Tongue (tissue), 3 donors: Measurements from ENCODE around the gene ACTL6A. TPM values are rescaled to one million over a fixed set of nuclear protein-coding genes. Genes with fewer than 3 reads are reported as not detected.

Experiments used
- DNase-seq: peaks from one replicate; pipeline ENCODE4 v3.0.0-alpha.2; 2015
- small RNA-seq: library from RNA; depleted of rRNA; stranded (forward); fragments of <200 nt; gene quantifications from one replicate; pipeline ENCODE3, GENCODE V24; 2014; ENCODE audit warnings: low replicate concordance
- total RNA-seq: library from RNA; depleted of rRNA; stranded (reverse); fragments of >200 nt; gene quantifications from one replicate; pipeline ENCODE4 v1.2.3, GENCODE V29; 2014

ACTL6A gene
- total RNA-seq, 1 donor from 2014 or later = 41.9 TPM

DNA sequence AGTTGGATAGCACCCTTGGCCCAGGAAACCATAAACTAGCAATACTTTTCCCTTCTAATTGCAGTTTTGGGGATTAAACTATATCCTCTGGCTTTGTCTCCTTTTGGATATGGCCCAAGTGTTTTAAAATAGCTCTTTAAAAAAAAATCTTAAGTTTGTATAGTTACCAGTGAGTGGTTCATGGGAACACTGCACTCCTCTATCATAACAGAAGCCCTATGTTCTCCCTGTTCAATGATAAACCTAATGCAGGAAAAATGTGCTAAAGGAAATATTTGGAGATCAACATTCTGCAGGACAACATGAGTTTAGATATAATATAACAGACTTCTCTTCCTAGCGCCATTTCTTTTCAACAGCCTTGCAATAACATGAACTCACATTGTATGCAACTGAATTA, 28.6 kb downstream of the ACTL6A start:
- no peak for DNase-seq

DNA sequence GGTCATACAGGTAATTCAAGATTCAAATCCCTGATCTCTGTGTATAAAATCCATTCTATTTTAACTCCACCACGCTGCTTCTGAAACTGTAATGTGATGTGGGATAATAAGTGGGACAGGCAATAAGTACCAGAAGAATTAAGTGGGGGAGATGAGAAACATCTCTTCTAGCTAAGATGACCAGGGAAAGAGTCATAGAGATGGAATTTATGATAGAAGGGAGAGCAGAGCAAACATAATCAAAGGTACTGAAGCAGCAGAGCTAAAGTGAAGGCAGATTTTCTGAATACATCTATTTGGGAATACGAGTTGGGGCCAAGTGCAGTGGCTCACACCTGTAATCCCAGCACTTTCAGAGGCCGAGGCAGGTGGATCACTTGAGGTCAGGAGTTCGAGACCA, 36.8 kb downstream of the ACTL6A start:
- DNase-seq = no peak

DNA sequence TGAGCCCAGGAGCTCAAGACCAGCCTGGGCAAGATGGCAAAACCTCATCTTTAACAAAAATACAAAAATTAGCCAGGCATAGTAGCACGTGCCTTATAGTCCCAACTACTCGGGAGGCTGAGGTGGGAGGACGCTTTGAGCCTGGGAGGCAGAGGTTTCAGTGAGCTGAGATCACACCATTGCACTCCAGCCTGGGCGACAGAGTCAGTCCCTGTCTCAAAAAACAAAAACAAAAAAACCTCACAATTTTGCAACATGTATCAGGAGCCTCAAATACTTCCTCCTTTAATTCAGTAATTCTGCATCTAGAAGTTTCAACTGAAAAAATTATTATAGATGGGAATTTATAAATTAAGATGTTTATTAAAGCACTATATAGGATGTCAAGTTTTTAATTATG, 40.6 kb downstream of the ACTL6A start:
- DNase-seq = no peak

DNA sequence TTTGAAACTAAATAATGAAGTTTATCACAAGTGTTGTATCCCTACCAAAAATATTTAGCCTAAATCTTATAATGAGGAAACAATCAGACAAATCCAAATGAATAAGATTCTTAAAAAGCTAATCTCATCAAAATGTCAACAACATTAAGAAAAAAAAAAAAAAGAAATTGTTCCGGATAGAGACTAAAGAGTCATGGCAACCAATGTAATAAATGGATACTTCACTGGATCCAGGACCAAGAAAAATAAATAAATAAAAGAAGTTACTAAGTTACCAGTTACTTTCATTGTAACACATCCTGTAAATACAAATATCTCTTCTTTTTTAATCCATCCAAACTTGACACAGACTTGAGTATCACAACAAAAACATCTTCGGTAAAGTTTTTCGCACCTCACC, 41.1 kb downstream of the ACTL6A start:
- DNase-seq = no peak

DNA sequence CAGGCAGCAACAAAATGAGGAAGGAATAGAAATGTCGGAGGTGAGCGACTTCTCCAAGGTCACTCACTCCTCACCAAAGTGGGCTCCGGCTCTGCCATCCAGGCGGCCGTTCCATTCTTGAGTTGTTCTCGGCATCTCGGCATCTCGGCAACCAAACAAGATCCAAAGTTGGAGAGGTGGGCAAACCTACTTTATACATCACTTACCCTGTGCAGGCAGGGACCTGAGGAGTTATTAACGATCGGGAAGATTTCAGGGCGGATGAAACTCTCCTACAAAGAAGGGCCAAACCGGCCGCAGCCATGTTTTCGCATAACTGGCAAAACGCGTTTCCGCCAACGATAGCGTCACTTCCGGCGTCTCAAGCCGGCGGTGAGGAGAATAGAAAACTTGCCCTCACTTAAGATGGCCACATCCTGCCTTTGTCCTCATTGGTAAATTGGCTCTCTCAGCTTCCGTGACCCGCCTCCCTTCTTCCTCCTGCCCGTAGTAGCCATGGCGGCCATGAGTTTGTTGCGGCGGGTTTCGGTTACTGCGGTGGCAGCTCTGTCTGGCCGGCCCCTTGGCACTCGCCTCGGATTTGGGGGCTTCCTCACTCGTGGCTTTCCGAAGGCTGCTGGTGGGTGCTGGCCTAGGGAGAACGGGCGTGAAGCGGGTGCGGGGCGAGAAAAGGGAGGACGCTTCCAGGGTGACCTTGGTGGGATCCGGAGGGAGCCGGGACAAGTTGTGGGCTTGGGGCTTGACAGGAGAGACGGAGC, 41.8 kb downstream of the ACTL6A start, which contains the start of the genes MRPL47 and NDUFB5:
MRPL47 (minus strand) TSS at position 318 of the 758 bp plus-strand sequence; CDS start at position 304, 14 bp downstream.
NDUFB5 (plus strand) TSS at position 474 of the 758 bp plus-strand sequence; CDS start at position 496, 22 bp downstream.
- DNase-seq = peak; percentile 99

DNA sequence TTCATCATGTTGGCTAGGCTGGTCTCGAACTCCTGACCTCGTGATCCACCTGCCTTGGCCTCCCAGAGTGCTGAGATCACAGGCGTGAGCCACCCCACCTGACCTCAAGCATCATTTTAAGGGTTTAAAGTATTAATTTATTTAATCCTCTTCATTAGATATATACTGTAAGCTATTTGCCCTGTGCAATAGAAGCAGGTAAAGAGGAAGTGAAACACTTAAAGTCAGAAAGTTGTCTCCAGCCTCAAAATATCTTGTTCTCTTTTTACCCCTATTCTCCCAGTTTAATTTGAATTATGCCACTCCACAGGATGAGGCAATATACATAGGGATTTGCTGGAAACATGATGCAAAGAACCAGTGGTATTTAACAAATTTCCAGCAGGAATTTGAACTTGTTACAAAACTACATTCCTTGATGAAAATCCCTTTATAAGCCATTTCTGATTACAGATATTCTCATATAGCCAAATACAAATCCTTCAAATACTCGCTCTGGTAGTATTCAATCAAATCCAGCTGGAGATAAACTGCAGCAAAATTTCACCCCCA, 43.9 kb downstream of the ACTL6A start:
- no peak for DNase-seq

DNA sequence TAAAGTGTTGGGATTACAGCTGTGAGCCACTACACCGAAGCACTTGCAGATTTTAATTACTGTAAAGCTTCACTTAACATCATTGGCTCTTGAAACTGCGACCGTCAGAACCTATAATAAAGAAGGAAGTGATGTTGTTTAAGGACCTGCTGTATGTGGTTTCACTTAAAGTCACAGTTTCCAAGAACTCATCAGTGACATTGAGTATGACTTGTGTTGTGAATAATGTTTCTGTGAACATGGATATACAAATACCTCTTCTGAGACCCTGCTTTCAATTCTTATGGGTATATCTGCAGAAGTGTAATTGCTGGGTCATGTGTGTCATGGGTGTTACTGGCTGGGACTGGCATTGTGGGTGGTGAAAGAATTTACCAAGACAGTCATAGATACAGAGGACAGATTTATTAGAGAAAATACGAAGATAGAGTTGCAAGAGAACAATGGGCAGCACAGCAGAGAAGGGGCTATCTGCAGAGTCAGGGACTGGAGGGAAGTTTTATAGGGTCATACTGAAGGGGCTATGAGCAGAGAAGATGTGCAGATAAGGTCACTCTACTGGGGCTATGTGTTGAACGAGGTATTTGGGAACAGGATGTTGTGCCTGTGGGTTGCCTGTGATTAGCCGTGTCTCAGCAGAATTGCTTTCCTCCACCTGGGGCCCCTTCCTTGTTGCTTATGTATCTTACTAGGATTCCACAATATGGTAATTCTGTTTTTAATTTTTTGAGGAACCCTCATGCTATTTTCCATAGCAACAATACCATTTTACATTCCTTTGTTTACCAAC, 46.4 kb downstream of the ACTL6A start:
- DNase-seq = no peak

DNA sequence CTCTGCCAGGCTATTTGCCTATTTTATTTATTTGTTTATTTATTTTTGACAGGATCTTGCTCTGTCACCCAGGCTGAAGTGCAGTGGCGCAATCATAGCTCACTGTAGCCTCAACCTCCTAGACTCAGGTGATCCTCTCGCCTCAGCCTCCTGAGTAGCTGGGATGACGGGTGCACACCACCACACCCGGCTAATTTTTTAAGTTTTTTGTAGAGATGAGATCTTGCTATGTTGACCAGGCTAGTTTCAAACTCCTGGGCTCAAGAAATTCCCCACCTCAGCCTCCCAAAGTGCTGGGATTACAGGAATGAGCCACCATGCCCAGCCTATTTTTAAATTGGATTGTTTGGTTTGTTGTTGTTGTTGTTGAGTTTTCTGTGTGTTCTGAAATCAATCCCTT, 47.3 kb downstream of the ACTL6A start:
- DNase-seq = no peak

DNA sequence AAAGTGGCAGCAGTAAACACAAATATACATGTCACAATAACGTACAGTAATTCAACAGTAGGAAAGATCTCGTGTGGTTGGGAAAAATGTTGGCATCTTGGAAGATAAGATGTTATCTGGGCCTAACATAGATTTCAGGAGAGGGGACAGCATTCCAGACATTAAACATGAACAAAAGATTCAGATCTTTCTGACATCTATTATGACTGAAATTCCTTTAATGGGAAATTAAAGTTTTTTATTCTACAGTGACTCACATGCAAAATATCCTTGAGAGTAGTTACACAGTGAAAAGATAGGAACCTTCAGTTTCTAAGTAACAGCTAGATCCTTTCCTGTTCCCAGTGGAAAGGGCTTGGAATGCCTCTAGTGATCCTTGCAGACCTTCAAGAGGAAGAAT, 51.1 kb downstream of the ACTL6A start:
- no peak for DNase-seq

DNA sequence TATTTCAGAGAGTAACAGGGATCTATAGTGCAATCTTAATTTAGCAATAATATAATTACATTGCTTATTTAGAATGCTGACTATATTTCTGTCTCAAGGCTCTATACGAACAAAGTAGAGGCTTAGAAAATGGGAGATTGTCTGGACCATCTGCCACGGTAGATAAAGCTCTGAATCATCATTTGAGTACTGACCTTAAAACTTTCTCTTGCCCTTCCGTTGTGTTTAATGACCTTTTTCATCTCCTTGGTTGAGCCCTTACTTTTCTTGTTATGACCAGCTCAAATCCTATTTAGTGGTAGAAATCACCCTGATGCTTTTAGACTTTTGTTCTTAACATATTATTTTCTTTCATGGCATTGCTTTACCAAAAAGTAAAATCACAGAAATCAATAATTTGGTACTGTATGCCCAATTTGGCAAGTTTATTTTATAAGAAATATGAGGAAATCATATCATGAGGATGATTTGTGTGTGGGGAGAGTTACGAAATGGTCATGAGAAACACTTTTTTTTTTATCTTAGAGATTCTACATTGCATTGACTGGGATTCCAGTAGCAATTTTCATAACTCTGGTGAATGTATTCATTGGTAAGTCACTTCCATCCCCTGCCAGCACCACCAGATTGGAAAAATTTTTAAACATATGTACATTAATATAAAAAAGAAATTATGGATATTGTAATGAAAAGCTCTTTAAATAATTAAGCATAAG, 52.9 kb downstream of the ACTL6A start:
- DNase-seq = no peak

DNA sequence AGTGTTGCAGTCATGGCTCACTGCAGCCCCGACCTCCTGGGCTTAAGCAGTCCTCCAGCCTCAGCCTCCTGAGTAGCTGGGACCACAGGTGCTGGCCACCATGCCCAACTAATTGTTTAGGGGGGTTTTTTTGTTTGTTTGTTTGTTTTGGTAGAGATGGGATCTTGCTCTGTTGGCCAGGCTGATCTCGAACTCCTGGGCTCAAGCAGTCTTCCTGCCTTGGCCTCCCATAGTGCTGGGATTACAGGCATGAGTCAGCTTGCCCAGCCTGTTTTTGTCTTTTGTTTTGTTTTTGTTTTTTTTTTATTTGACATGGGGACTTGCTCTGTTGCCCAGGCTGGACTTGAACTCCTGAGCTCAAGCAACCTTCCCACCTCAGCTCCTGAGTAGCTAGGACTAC, 59.3 kb downstream of the ACTL6A start:
- DNase-seq = no peak

DNA sequence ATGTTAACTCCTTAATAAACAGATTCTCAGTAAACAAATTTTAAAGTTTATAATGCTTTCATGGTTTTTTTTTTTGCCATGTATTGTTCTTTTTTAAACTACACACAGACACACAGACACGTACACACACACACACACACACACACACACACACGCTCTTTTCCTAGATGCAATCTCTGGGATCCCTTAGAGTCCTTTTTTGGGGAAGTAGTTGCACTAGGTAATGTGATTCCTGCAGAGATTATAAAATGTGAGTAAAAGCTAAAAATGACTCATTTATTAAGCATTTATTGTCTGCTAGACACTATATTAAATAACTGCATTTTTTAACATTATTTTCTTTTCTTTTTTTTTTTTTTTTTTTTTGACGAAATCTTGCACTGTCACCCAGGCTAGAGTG, 61.7 kb downstream of the ACTL6A start:
- DNase-seq = no peak

DNA sequence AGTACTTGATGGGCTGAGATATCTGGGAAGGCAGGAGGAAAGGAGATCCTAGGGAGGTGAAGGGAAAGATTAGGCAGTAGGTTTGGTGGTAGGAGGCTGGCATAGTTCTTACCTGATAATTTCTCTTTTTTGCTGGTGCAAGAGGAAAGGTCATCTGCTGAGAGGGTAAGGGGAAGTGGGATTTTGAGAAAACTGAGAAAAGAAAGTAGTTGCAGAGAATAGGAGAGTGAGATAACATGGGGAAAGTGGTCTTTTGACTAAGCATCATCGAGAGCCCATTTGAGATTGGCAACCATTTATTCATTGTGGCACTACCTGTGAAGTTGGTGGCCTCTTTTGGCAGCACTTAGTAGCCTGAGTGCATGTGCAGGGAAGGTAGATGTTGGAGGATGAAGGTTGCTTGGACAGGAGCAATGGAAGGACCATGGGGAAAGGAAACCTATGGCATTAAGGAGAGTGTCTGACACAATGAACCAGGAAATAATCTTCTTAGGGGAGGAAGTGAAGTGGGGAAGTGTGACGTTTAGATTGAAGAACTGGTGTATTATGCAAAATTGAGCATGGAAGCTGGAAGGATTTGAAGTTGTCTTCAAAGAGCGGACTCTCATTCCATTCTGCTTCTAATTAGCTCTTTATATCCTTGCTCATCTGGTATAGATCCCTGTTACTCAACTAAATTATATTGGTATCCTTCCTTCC, 68.2 kb downstream of the ACTL6A start:
- no peak for DNase-seq

Small RNA genes within 50 kb of the gene (small RNA-seq; reads per million reads assigned to genes)
- not detected for gene AC090425.1
- not detected for gene RF01210

Other genes starting within 250 kb of the ACTL6A start
- gene ZNF639, start 239.9 kb upstream of the ACTL6A start, total RNA-seq = 53.5 TPM
- gene MFN1, start 215.2 kb upstream of the ACTL6A start, total RNA-seq = 63.6 TPM
- 49.1 TPM for gene GNB4, start 111.5 kb upstream of the ACTL6A start, total RNA-seq
- gene MRPL47, start 41.7 kb downstream of the ACTL6A start, total RNA-seq = 29.6 TPM
- gene NDUFB5, start 41.9 kb downstream of the ACTL6A start, total RNA-seq = 285 TPM
- 51.9 TPM for gene USP13, start 90.1 kb downstream of the ACTL6A start, total RNA-seq